Measurements from ENCODE around the gene ANO9.
"Not testable (repeated sequence)": the region's sequence is repeated elsewhere in the genome, so short reads cannot be mapped to it uniquely, and the experiment has no call there.

Gene ANO9

DNA sequence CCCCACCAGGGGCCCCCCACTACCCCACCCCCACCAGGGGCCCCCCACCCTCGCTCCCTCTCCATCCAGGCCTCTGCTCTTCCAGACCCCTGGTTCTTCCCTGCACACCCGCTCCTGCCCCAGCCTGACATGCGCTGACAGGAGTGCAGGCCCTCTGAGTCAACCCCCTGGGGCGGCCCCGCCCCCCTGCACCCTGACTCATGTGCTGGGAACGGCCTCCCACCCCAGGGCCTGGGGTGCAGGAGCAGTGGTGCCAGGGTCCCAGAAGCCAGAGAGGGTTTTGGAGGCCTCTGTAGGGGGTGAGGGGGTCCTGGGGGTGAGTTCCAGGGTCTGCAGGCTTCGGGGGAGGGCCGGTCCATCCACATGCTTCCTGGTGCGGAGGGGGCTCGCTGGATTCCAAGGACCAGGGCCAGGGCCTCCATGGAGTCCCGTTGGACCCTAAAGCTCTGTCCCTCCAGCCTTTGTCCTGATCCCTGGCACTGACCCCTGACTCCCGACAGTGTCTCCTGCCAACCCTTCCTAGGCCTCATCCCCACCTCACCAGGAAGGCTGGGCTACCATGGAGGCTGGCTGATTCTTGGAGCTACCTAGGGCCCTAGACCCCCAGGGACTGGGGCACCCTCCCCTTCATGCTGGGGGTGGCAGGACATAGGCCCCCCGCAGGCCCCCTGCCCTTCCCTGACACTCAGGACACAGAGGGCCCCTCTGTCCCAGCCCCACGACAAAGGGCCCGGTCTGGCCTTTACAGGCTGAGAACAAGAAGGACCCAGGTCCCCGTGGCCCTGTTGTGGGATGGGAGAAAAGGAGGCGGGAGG, 48.4 kb downstream of the ANO9 start:
- peak overlapping the region; percentile 93 for H3K27ac ChIP-seq
- TF ChIP-seq, protein P1, sequence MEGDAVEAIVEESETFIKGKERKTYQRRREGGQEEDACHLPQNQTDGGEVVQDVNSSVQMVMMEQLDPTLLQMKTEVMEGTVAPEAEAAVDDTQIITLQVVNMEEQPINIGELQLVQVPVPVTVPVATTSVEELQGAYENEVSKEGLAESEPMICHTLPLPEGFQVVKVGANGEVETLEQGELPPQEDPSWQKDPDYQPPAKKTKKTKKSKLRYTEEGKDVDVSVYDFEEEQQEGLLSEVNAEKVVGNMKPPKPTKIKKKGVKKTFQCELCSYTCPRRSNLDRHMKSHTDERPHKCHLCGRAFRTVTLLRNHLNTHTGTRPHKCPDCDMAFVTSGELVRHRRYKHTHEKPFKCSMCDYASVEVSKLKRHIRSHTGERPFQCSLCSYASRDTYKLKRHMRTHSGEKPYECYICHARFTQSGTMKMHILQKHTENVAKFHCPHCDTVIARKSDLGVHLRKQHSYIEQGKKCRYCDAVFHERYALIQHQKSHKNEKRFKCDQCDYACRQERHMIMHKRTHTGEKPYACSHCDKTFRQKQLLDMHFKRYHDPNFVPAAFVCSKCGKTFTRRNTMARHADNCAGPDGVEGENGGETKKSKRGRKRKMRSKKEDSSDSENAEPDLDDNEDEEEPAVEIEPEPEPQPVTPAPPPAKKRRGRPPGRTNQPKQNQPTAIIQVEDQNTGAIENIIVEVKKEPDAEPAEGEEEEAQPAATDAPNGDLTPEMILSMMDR (conservative IDR thresholded peaks at IDR 0.05) = no peak
- no peak for TF ChIP-seq ZFX (IDR thresholded peaks at IDR 0.05)

DNA sequence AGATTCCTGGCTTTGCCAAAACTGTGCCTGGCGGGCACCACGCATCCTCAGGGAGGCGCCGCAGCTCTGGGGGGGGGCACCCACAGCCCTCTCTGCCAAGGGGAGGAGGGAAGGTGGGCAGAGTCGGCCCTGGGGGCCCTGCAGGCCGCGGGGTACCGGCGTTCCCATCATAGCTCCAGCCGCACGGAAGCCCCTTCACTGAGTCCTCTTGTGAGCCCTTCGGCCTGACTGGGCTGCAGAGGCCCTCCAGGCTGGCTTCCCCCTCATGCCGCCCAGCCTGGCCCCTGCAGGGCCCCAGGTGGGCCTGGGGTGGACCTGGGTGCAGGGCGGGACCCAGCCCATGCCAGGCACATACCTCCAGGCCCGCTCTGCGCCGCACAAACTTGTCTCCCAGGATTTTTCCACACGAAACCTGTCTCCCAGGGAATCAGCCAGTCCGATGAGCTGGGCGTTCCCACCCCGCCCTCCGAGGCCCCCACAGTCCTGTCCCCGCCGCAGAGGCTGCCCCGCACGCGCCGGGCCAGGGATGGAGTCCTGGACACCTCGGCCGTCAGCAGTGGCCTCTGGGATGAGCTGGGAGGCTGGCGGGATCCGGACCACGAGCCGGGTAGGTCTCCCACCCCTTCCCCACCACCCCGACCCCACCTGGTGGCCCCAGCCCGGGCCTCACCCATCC, 49.6 kb downstream of the ANO9 start:
- TF ChIP-seq, protein P1 (conservative IDR thresholded peaks at IDR 0.05) = no peak
- no peak for TF ChIP-seq ZFX (IDR thresholded peaks at IDR 0.05)
- H3K27ac ChIP-seq = no peak overlapping the region

DNA sequence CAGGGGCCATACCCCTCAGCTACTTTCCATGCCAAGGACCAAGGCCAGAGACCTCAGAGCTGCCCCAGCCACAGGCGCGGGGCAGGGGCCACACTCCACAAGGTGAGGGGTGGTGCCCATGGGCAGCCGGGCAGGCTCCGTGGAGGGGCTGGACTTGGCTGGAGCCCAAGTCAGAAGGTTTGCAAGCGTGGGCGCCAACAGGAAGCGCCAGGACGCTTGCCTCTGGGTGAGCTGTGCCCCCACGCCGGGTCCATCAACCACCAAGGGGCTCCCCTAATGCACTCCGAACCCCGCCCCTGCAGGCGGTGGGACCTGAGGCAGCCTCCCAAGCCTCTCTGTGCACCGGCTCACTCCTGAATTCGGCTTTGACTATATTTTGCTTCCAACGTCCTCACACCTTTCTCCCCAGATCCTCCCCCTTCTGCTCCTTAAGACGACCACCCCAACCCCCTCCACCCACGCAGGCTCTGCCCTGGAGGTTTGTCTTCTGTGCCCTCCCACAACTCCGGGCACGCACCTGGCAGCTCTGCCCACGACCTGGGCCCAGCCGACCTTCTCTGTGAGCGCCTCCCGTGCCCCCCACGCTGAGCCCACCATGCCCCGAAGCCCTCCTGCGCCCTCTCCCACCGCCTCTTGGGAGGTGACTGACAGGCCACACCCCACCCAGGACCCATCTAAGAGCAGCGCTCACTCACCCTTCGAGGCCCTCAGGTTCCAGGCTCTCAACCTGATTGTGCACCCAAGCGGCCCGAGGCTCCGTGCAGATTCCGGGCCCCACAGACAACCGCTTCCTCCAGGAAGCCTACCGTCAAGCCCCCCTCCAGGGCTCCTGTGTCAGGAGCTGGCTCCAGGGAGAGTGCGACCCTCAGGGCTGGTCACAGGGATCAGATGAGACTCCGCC, 50.4 kb downstream of the ANO9 start:
- TF ChIP-seq, protein P1 (conservative IDR thresholded peaks at IDR 0.05) = no peak
- no peak for TF ChIP-seq ZFX (IDR thresholded peaks at IDR 0.05)
- no peak overlapping the region for H3K27ac ChIP-seq

DNA sequence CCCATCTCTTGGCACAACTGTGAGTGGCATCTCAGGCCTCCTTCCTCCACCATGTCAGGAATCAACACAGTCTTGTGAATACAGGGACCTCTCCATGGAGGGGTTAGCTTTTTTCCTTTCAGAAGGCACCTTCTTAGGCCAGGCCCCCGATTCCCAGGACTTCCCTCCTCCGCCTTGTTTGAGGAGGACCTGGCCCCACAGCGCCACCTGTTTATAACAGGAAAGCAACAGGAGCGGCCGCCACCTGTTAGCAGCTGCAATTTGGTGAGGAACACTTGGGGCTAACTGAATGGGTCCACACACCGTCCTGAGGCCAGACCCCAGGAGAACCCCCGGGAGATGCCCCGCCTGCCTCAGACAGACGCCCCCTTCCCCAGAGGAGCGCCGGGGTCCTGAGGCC, 51.6 kb downstream of the ANO9 start:
- TF ChIP-seq, protein P1 (conservative IDR thresholded peaks at IDR 0.05) = peak; percentile 54
- no peak for TF ChIP-seq ZFX (IDR thresholded peaks at IDR 0.05)

DNA sequence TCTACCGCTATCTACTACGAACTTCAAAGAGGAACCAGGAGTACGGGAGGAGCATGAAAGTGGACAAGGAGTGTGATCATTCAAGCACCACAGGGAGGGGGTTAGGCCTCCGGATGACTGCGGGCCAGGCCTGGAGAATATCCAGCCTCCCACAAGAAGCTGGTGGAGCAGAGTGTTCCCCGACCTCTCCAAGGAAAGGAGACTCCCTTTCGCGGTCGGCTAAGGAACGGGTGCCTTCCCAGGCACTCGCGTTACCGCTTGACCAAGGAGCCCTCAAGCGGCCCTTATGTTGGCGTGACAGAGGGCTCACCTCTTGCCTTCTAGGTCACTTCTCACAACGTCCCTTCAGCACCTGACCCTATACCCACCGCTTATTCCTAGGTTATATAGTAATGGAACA, 52.4 kb downstream of the ANO9 start:
- not testable (repeated sequence) for H3K27ac ChIP-seq

More for the DNA sequence above, 51.6 kb downstream of the ANO9 start:
- H3K27ac ChIP-seq = no peak overlapping the region

DNA sequence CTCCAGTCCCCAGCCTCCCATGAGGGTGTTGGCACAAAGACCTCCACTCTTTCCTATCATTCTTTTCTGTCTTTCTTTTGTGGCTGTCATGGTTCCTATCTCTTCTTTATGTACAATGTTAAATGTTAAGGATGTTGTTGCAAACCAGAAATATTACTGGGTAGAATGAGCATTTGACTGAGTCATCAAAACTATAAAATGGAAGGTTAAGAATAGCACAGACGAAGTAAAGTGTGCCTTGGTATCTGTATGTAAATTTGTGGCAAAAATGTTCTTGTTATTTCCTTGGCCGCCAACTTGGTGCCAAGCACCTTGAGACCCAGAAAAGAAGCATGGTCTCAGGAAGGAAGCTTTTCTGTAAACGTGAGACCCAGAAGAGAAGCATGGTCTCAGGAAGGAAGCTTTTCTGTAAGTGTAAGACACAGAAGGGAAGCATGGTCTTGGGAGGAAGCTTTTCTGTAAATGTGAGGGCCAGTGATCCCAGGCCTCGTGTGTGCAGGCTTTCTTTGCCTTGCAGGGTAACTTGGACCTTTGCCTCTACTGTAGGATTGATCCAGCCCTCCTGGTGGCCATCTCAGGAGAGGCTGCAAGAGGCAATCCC, 54.5 kb downstream of the ANO9 start:
- TF ChIP-seq, protein P1 (conservative IDR thresholded peaks at IDR 0.05) = no peak
- TF ChIP-seq ZFX (IDR thresholded peaks at IDR 0.05) = no peak

DNA sequence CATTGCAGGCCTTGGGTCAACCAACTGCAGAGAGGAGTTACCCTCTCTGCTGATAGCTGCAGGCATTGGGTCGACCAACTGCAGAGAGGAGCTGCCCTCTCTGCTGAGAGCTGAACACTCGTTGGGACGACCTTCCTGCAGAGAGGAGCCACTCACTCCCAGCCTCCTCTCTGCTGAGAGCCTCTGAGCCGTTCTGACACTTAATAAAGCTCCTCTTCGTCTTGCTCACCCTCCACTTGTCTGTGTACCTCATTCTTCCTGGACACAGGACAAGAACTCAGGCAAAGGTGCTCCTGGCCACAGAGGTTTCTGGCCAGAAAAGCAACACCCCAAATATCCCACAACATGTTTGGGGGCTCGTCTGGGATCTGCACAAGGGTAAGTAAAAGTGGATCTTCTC, 55.3 kb downstream of the ANO9 start:
- TF ChIP-seq, protein P1 (conservative IDR thresholded peaks at IDR 0.05) = no peak
- TF ChIP-seq ZFX (IDR thresholded peaks at IDR 0.05) = no peak
- H3K27ac ChIP-seq = no peak overlapping the region

More for the DNA sequence above, 54.5 kb downstream of the ANO9 start:
- H3K27ac ChIP-seq = no peak overlapping the region
